ENCODE results near the gene PLAC8.

GRCh38 chr4:83132065-83132464 lies 17.5 kb upstream of the PLAC8 start:
- TF ChIP-seq YY1 (IDR thresholded peaks at IDR 0.05; ENCODE audit: insufficient read depth, insufficient read length) (no peak), SUZ12 (IDR thresholded peaks at IDR 0.05; ENCODE audit: extremely low read depth, insufficient read depth, insufficient read length) (no peak)

Data from NT2/D1 (cell line).